Right ventricle myocardium inferior (tissue), 1 donor: Measurements from ENCODE around the gene TSPYL4. TPM values are rescaled to one million over a fixed set of nuclear protein-coding genes. Genes with fewer than 3 reads are reported as not detected.

Source experiments
- ATAC-seq: fragments of 200-7000 bp; cut with Tn5 transposase; one replicate; pipeline ENCODE4 v1.9.1; 2020; ENCODE audit warnings: mild to moderate bottlenecking, moderate library complexity
- DNase-seq: peaks from one replicate; pipeline ENCODE4 v3.0.0; 2021; ENCODE audit errors: missing footprints
- intact Hi-C: fragments of 100-400 bp; cut with DNase I; formaldehyde crosslinking; loops from one replicate; pipeline ENCODE4 v1.11.0; 2022
- total RNA-seq: library from RNA; stranded (reverse); fragmentation: NEBNext Ultra II Directional; extraction: Animal tissue kit (Norgen Biotek cat#: 25700); gene quantifications from one replicate; pipeline ENCODE4 v1.2.1, GENCODE V29; 2021
- donor health status: DM: no; HTN: yes; CAD: no; lungs with severe emphysema.

Gene TSPYL4
- total RNA-seq, 1 donor from 2014 or later = 27.4 TPM

GRCh38 chr6:116278854-116279231 is 25.0 kb upstream of the TSPYL4 start:
- peak; percentile 49 for ATAC-seq
- intact Hi-C loops = loop anchor here (2.0 to 5.0 kb wide), 2 partner anchors 24 to 93 kb away; partner anchors contain the start of genes DSE and TSPYL4

GRCh38 chr6:116278481-116278829 is 24.6 kb upstream of the TSPYL4 start:
- intact Hi-C loops = loop anchor here (2.0 to 5.0 kb wide), 2 partner anchors 24 to 94 kb away; partner anchors contain the start of genes DSE and TSPYL4
- ATAC-seq = no peak
- no peak for DNase-seq

More at GRCh38 chr6:116278854-116279231, 25.0 kb upstream of the TSPYL4 start:
- DNase-seq = peak; percentile 75

GRCh38 chr6:116277124-116277523 is 23.2 kb upstream of the TSPYL4 start:
- no peak for DNase-seq
- ATAC-seq = no peak
- intact Hi-C loops = loop anchor here (5.0 kb wide), 1 partner anchor 95 kb away; the partner anchor contains the start of gene DSE

- DNase-seq (no peak), ATAC-seq (no peak)
- intact Hi-C loops = no loop called here
Observed at GRCh38 chr6:116271149-116271708, 17.4 kb upstream of the TSPYL4 start.

- intact Hi-C loops = loop anchor here (5.0 kb wide), 1 partner anchor 294 kb away; no protein-coding TSS in a partner anchor
- no peak for DNase-seq
- ATAC-seq = peak; percentile 39
Observed at GRCh38 chr6:116268589-116269293, 14.9 kb upstream of the TSPYL4 start.

- ATAC-seq (no peak), DNase-seq (no peak)
- intact Hi-C loops = loop anchor here (5.0 kb wide), 1 partner anchor 294 kb away; no protein-coding TSS in a partner anchor
Observed at GRCh38 chr6:116267836-116268588, 14.1 kb upstream of the TSPYL4 start.

GRCh38 chr6:116266803-116267202 is 12.9 kb upstream of the TSPYL4 start:
- intact Hi-C loops = loop anchor here (5.0 kb wide), 1 partner anchor 295 kb away; no protein-coding TSS in a partner anchor
- no peak for ATAC-seq
- no peak for DNase-seq

GRCh38 chr6:116265041-116265829 is 11.4 kb upstream of the TSPYL4 start:
- peak; percentile 50 for ATAC-seq
- intact Hi-C loops = loop anchor here (5.0 kb wide), 1 partner anchor 297 kb away; no protein-coding TSS in a partner anchor
- peak; percentile 69 for DNase-seq

GRCh38 chr6:116263353-116263752 is 9.5 kb upstream of the TSPYL4 start:
- ATAC-seq (no peak), DNase-seq (no peak)
- intact Hi-C loops = no loop called here

- ATAC-seq (no peak), DNase-seq (no peak)
- intact Hi-C loops = no loop called here
Observed at GRCh38 chr6:116258520-116258919, 4.6 kb upstream of the TSPYL4 start.

GRCh38 chr6:116256694-116257093 is 2.8 kb upstream of the TSPYL4 start:
- intact Hi-C loops = no loop called here
- no peak for ATAC-seq
- no peak for DNase-seq

DNA sequence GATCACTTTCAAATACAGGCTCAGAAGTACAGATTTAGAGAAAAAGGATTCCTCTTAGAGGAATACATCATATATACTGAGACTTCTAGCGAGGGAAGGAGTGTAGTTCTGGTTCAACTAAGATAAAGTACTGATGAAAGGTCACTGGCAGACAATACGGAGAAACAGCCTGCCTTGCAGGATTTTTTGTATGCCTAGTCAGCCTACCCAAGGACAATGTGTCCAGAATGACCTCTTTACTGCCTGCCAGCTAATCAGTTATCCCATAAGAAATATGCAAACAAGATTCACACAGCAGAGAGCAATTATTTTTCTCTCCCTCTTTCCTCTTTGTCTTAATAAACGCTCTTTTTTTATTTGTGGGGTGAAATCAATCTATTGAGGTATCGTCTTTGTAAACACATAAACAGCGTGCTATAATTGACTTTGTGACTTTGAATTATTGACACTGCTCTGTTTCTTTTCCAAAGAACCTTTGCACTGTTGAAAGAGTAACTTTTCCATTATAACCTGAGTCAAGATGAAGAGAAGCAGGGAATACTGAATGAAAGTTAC is 1.4 kb upstream of the TSPYL4 start:
- peak; percentile 35 for ATAC-seq
- intact Hi-C loops = loop anchor here (2.0 kb wide), 1 partner anchor 23 kb away; the partner anchor contains the start of gene TSPYL1
- DNase-seq = no peak

DNA sequence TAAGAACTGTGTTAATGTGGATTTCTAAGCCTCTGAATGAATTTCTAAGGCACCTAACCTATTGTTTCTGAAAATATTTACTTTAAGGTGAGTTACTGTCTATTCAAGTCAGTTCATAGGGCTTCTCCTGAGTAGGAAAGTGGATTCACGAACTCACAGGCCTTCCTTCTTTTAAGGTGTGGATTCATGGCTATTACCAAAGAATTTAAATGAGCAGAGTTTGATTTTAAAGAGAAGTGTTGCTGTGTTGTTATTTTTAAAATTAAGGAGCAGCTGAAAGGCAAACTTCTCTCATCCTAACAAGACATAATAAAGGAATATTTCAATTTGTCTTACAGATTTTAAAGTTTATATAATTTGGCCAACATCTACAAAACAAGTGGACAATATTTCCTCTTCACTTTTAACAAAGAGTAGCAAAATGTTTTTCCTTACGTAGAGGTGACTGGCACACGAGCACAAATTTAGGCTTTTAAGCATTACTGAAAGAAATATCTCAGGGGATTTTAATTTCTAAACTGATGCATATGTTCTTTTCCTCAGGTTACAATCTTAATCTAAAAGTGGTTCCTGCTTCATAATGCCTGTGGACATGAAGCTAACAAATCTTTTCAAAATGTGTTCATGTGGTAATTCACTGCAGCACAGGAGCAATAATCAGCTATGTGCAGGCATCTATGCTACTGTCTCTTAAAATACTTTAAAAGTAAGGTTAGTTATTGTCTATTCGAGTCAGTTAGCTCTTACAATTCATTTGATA is 602 bp upstream of the TSPYL4 start:
- ATAC-seq = peak; percentile 1
- intact Hi-C loops = loop anchor here (2.0 to 5.0 kb wide), 2 partner anchors 24 to 37 kb away; partner anchors contain the start of gene TSPYL1
- DNase-seq = no peak

- intact Hi-C loops = loop anchor here (5.0 kb wide), 1 partner anchor 36 kb away; no protein-coding TSS in a partner anchor
- ATAC-seq (no peak), DNase-seq (no peak)
Observed at GRCh38 chr6:116253188-116253504, 729 bp downstream of the TSPYL4 start.

GRCh38 chr6:116251568-116252384 is 2.1 kb downstream of the TSPYL4 start:
- DNase-seq (no peak), ATAC-seq (no peak)
- intact Hi-C loops = loop anchor here (5.0 kb wide), 1 partner anchor 34 kb away; no protein-coding TSS in a partner anchor

DNA sequence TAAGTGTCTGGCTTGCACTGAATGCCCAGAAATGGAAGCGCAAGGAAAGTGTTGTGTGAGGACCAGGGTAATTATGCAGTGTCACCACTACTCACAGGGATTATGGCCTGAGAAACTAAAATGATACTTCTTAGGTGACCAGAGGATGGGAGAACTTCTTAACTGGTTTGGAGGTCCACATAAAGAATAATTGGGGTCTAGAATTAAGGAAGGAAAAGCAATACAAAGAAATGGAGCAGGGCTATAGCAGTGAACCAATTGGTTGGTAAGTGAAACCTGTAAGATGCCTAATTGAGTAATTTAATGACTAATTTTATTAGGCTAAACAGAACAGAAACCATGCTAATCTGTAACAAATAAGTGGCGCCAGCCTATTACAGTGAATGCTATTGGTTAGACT is 5.3 kb downstream of the TSPYL4 start:
- ATAC-seq (no peak), DNase-seq (no peak)
- intact Hi-C loops = no loop called here

DNA sequence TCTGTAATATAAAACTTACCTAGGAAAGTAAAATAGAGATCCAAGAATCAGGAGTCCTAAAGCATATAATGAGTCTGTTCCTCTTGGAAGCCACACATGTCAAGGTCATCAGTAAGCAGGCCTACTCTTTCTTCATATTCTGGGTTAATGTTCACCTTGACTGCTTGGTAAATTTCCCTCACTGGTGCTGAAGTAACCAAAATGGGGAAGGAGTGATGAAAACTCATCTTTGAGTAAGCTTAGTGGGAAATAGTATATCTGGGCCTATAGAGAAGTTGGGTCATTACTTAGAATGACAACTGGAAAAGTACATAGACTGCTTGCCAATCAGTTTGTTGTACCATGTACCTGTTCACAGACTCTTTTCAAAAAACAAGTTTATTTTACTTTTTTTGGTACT is 6.6 kb downstream of the TSPYL4 start:
- intact Hi-C loops = no loop called here
- DNase-seq (no peak), ATAC-seq (no peak)
